AG09319 (cell line): ENCODE results near the gene OSBPL5.

Experiments used
- DNase-seq: peaks from one replicate; pipeline ENCODE4 v3.0.0-alpha.2; 2010; ENCODE audit warnings: low read depth; ENCODE audit errors: extremely low read depth
- CTCF ChIP-seq: IDR thresholded peaks from 2 replicates; pipeline ENCODE4 v1.5.1; 2011; ENCODE audit warnings: low read depth, mild to moderate bottlenecking, inconsistent platforms, low read length, moderate library complexity

The OSBPL5 gene

GRCh38 chr11:3106736-3107524 lies 58.2 kb downstream of the OSBPL5 start:
- no peak for TF ChIP-seq CTCF
- DNase-seq: no peak

GRCh38 chr11:3105791-3106735 lies 59.0 kb downstream of the OSBPL5 start:
- no peak for DNase-seq
- TF ChIP-seq CTCF: no peak

GRCh38 chr11:3104961-3105790 lies 59.9 kb downstream of the OSBPL5 start:
- TF ChIP-seq CTCF: no peak
- no peak for DNase-seq

- no peak for TF ChIP-seq CTCF
- no peak for DNase-seq
Measured at GRCh38 chr11:3104051-3104714, 60.9 kb downstream of the OSBPL5 start.

GRCh38 chr11:3103076-3103475 lies 62.0 kb downstream of the OSBPL5 start:
- TF ChIP-seq CTCF: no peak

GRCh38 chr11:3102641-3102921 lies 62.5 kb downstream of the OSBPL5 start:
- DNase-seq: no peak
- no peak for TF ChIP-seq CTCF

More at GRCh38 chr11:3103076-3103475, 62.0 kb downstream of the OSBPL5 start:
- no peak for DNase-seq
